GM21717 (cell line): ENCODE data around the gene CA9.

Source experiments
- ATAC-seq: cut with Tn5 transposase; IDR thresholded peaks from one replicate; pipeline ENCODE4 v1.9.1; 2021; ENCODE audit warnings: mild to moderate bottlenecking, moderate library complexity; ENCODE audit not compliant: unreplicated experiment

CA9 gene

DNA sequence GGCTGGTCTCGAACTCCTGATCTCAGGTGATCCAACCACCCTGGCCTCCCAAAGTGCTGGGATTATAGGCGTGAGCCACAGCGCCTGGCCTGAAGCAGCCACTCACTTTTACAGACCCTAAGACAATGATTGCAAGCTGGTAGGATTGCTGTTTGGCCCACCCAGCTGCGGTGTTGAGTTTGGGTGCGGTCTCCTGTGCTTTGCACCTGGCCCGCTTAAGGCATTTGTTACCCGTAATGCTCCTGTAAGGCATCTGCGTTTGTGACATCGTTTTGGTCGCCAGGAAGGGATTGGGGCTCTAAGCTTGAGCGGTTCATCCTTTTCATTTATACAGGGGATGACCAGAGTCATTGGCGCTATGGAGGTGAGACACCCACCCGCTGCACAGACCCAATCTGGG is 1.5 kb downstream of the CA9 start:
- ATAC-seq: no peak

- ATAC-seq: no peak
Measured at GRCh38 chr9:35675732-35676392, 2.1 kb downstream of the CA9 start.

DNA sequence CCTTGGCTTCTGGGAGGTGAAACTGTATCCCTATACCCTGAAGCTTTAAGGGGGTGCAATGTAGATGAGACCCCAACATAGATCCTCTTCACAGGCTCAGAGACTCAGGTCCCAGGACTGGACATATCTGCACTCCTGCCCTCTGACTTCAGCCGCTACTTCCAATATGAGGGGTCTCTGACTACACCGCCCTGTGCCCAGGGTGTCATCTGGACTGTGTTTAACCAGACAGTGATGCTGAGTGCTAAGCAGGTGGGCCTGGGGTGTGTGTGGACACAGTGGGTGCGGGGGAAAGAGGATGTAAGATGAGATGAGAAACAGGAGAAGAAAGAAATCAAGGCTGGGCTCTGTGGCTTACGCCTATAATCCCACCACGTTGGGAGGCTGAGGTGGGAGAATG is 5.4 kb downstream of the CA9 start:
- no peak for ATAC-seq

- ATAC-seq: no peak
Measured at GRCh38 chr9:35679766-35680330, 6.1 kb downstream of the CA9 start.

DNA sequence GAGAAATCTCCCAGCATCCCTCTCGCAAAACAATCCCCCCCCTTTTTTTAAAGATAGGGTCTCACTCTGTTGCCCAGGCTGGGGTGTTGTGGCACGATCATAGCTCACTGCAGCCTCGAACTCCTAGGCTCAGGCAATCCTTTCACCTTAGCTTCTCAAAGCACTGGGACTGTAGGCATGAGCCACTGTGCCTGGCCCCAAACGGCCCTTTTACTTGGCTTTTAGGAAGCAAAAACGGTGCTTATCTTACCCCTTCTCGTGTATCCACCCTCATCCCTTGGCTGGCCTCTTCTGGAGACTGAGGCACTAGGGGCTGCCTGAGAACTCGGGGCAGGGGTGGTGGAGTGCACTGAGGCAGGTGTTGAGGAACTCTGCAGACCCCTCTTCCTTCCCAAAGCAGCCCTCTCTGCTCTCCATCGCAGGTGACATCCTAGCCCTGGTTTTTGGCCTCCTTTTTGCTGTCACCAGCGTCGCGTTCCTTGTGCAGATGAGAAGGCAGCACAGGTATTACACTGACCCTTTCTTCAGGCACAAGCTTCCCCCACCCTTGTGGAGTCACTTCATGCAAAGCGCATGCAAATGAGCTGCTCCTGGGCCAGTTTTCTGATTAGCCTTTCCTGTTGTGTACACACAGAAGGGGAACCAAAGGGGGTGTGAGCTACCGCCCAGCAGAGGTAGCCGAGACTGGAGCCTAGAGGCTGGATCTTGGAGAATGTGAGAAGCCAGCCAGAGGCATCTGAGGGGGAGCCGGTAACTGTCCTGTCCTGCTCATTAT is 6.8 kb downstream of the CA9 start:
- no peak for ATAC-seq

DNA sequence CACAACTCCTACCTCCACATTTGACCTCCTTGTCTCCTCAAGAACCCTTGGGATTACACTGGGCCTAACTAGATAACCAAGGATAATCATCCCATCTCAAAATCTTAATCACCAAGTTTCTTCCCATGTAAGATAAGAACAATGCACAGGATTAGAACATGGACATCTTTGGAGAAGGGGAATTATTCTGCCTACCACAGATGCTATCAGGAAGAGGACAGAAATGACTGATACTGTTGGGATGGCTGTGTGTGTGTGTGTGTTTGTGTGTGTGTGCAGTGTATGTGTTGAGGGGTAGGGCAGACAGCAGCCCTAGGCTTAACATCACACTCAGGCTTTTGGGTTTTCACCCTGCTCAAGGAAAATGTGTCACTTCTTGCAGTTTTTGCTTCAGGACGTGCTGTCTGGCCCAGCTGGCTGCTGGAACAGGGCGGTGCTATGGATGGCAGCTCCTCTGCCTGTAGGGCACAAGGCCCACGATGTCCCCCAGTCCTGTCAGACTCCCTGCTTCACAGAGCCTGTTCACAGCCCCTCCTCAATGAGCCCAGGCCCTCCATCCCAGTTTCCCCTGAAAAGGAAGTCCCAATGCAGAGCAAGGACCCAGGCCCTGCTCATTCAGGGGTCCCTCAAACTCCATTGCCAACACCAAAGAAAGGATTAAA is 7.7 kb downstream of the CA9 start:
- no peak for ATAC-seq

DNA sequence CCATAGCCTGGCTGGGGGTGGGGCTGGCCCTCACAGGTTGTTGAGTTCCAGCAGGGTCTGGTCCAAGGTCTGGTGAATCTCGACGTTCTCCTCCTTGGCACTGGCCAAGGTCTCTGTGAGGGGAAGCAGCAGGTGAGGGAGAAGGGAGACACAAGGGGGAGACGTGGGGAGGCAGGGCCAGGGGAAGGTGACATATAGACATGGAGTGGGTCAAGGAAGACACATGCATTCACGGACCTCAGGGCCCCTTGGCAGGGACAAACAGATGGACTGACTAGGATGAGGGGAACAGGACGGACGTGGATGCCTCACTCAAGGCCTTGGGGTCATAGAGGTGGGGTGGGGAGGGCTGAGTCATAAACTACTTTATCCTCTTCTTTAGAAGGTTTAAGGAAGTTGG is 8.3 kb downstream of the CA9 start:
- no peak for ATAC-seq

DNA sequence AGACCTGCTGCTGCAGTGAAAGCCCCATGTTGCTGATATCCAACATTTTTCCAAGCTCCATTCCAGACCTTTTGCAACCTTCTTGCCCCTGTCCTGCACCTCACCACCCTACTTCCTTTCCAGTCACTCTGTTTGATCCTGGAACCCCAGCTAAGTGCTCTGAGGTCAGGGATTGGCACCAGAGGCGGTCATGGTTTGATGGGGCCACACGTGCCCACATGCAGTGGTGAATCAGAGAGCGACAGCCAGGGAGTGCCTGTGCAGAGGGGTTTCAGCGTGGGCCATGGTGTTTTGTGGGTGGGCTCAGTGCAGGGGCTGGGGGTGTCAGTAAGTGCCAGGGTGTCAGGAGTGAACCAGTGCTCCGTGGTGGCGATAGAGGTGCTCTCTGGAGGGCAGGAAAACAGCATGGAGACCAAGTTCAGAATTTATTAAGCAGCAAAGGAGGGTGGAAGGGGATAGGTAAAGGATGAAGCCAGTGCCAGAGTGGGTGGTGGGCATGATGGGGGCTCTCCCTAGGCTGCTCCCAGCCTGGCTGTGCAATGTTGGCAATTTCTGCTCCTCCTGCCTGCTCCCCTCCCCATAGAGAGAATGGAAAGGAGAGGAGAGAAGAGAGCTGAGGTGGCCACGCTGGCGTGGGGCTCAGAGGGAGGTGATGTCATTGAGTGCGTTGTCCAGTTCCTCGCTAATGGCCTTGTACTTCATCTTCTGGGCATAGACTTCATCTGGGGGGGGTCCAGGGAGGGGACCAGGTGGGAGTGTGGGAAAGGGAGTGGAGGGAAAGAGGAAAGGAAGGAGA is 9.0 kb downstream of the CA9 start:
- no peak for ATAC-seq

GRCh38 chr9:35683323-35683722 is 9.6 kb downstream of the CA9 start:
- no peak for ATAC-seq

GRCh38 chr9:35684921-35685320 is 11.2 kb downstream of the CA9 start:
- no peak for ATAC-seq

GRCh38 chr9:35685506-35685905 is 11.8 kb downstream of the CA9 start:
- no peak for ATAC-seq

- ATAC-seq: no peak
Measured at GRCh38 chr9:35686222-35687203, 12.8 kb downstream of the CA9 start.

DNA sequence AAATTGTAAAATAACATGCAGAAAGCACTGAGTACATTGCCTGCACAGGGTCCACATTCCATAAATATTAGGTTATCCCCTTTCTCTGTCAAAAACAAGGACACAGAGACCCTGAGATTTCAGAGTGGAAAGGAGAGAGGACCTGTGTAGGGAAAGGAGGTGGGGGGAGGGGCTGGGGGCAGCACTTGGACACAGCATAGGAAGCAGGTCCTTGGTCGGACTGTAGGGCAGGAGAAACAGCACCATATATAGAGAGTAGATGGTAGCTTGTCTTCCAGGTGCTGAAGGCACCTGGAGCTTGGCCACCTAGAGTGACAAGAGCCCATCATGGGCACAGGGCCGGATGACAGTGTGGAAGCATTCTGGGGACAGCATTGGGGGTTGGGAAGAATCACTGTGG is 13.6 kb downstream of the CA9 start:
- ATAC-seq: no peak

DNA sequence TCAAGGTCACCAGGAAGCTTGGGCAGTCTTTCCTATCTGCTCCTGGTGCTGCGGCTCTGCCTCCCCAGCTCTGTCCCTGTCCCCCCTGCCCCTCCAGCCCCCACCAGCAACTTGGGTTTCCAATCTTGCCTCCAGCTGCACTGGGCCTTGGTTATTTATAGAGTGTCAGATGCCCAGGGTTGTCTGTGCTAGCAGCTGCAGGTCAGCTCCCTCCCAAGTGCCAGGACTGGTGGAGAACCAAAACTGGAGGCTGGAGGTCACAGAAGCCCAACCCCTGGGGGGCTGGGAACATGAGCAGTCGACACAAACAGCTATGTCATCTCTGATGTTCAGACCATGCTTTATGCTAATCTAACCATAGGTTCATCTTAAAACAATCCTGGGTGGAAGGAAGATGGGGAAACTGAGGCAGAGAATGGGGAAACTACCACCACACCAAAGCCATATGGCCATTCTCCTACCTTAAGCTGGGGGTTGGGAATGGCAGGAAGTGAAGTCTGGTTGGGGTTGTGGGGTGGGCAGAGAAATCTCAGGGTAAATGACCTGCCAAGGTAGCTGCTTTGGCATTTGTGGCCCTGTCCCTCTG is 14.3 kb downstream of the CA9 start:
- no peak for ATAC-seq

DNA sequence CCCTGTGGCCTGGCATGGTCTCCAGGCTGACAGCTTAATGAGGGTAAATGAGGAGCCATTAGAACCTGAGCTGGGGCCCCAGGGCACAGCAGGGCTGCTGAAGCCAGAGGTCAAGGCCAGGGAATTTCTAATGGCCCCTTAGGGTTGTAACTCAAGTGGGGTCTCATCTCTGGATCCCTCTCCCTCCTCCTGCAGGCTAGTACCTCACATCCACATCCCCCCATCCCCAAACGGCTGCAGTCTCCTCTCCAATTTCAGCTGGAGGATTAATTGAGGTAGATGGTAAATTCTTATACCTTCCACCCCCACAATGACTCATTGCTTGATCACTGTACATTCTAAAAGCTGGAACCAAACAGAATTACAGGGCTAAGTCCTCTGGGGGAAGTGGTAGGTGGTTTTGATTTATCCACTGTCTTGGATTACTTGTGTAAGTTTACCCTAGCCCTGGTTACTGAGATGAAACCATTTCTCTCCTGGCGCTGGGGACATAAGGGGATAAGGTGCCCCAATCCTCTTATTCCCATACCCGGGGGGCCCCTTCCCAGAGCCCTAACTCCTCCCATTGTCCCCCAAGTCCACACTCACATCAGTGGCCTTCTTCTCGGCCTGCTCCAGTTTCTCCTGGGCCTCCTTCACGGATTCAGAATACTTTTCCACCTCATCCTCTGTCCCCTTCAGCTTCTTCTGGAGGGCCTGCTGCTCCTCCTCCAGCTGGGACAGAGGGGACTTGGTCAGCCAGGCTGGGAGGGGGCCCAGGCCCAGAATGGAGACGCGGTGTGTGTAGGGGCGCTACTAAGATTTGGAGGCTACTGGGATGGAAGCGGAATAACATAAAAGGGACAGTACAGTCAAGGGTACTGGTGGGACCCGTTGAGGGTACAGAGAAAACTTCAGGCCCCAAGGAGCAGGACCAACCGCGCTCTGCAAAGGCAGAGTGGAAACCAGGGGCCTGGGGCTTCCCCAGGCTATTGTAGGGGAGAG is 15.1 kb downstream of the CA9 start:
- ATAC-seq: no peak

DNA sequence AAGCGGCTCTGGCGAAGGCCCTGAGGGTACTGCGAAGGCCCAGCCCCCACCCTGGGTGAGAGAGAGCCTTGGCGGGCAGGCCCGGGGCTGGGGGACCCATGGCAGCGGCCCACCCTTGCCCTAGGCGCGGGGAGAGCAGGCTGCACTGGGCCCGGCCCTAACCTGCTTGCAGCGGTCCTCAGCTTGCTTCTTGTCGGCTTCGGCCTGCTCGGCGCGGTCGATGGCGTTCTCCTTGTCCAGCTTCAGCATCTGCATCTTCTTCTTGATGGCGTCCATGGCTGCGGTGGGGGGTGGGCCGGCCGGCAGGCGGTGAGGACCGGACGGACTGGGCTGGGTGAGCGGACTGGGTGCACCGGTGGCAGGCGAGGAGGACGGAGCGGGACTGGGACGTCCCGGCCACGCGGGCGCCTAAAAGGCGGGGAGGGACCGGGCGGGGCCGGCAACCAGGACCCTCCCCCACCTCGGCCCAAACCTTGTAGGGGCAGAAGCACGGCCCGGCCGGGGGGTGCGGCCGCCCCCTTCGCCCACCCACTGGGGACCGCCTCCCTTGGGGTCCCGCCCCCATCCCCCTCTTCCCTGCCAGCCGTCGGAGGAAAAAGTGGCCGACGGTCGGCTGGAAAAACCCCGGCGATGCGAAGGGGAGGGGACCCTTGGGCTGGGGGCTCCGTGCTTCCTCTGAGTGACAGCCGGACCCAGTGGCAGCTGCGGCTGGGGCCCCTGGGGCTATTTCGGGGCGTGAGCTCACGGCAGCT is 16.0 kb downstream of the CA9 start, which contains the start of gene TPM2:
Gene TPM2 (minus strand): TSS at position 384 of the 752 bp plus-strand sequence. CDS start 108 bp downstream, at position 276.
- ATAC-seq: no peak

- ATAC-seq: no peak
Measured at GRCh38 chr9:35690294-35690613, 16.5 kb downstream of the CA9 start.
